H1 (cell line): ENCODE measurements around the gene RPTOR. TPM values are rescaled to one million over a fixed set of nuclear protein-coding genes. Genes with fewer than 3 reads are reported as not detected.

Experiments
- CTCF ChIA-PET: fragments of 300-600 bp; sonication (Branson Sonifier 250); formaldehyde crosslinking; loops from one replicate; lab custom pipeline; 2021; ENCODE audit not compliant: partially characterized antibody; lab: Charles Lee
- POLR2A ChIA-PET: fragments of 300-600 bp; sonication (Branson Sonifier 250); formaldehyde crosslinking; loops from one replicate; lab custom pipeline; 2021; ENCODE audit warnings: inconsistent platforms; ENCODE audit not compliant: partially characterized antibody; lab: Charles Lee
- DNase-seq, 2 experiments: peaks; one replicate each; pipeline versions ENCODE4 v3.0.0 to v3.0.0-alpha.2; 2010 to 2022; ENCODE audit warnings: low spot score in 2 of 2, low read depth in 1 of 2, mixed read lengths in 1 of 2
- FAIRE-seq: peaks from 2 replicates; lab custom pipeline; 2011; peaks lifted over from hg19 to GRCh38; lab: Jason Lieb, UNC
- H2AFZ ChIP-seq: 2 replicates; pipeline ENCODE4 v1.8.1; 2012; ENCODE audit warnings: low read length, inconsistent platforms
- H2AK5ac ChIP-seq: 2 replicates; pipeline ENCODE4 v1.6.1; 2013; ENCODE audit warnings: low read depth, low read length
- H2BK120ac ChIP-seq: replicated peaks from 2 replicates; pipeline ENCODE3; 2013; ENCODE audit warnings: low read depth, low read length, inconsistent platforms
- H2BK12ac ChIP-seq: 2 replicates; pipeline ENCODE4 v1.6.1; 2013; ENCODE audit warnings: low read depth, low read length
- H2BK15ac ChIP-seq: 2 replicates; pipeline ENCODE4 v1.6.1; 2013; ENCODE audit warnings: low read length
- H2BK20ac ChIP-seq: 2 replicates; pipeline ENCODE4 v1.6.1; 2013; ENCODE audit warnings: low read length
- H2BK5ac ChIP-seq: 2 replicates; pipeline ENCODE4 v1.6.1; 2013; ENCODE audit warnings: low read depth, low read length
- H3K14ac ChIP-seq: 2 replicates; pipeline ENCODE4 v1.6.1; 2013; ENCODE audit warnings: inconsistent platforms; ENCODE audit not compliant: insufficient read length
- H3K18ac ChIP-seq: 2 replicates; pipeline ENCODE4 v1.6.1; 2013; ENCODE audit warnings: low read length; ENCODE audit errors: extremely low read depth
- H3K23ac ChIP-seq: 2 replicates; pipeline ENCODE4 v1.6.1; 2013; ENCODE audit warnings: inconsistent platforms; ENCODE audit not compliant: insufficient read length
- H3K23me2 ChIP-seq: 2 replicates; pipeline ENCODE4 v1.6.1; 2013; ENCODE audit warnings: low read depth, low read length
- H3K27ac ChIP-seq: 2 replicates; pipeline ENCODE4 v1.6.1; 2011; ENCODE audit warnings: low read depth, low read length, inconsistent platforms
- H3K27me3 ChIP-seq, 4 experiments: replicated peaks in 1 of 4; 1 replicate in 1 of 4; 2 replicates in 3 of 4; pipeline versions ENCODE4 v1.6.1 to v1.8.1; 2011 to 2013; ENCODE audit warnings: low read length in 3 of 4, mild to moderate bottlenecking in 3 of 4, inconsistent platforms in 2 of 4, mixed read lengths in 2 of 4, moderate library complexity in 1 of 4; ENCODE audit not compliant: control insufficient read depth in 3 of 4, insufficient read depth in 3 of 4; ENCODE audit errors: extremely low read depth in 1 of 4
- H3K36me3 ChIP-seq, 4 experiments: 2 replicates each; pipeline versions ENCODE4 v1.6.1 to v1.8.1; 2011 to 2013; ENCODE audit warnings: mild to moderate bottlenecking in 4 of 4, low read length in 3 of 4, moderate library complexity in 2 of 4, control low read depth in 1 of 4, inconsistent platforms in 1 of 4; ENCODE audit not compliant: insufficient read depth in 4 of 4, control insufficient read depth in 2 of 4
- H3K4ac ChIP-seq: replicated peaks from 2 replicates; pipeline ENCODE3; 2013; ENCODE audit warnings: low read length, low read depth, mixed read lengths, inconsistent platforms; ENCODE audit not compliant: insufficient read length
- H3K4me1 ChIP-seq, 4 experiments: replicated peaks in 1 of 4; 1 replicate in 1 of 4; 2 replicates in 3 of 4; pipeline versions ENCODE4 v1.6.1 to v1.8.1; 2011 to 2013; ENCODE audit warnings: low read length in 3 of 4, inconsistent platforms in 2 of 4, mixed read lengths in 1 of 4; ENCODE audit not compliant: insufficient read depth in 4 of 4, control insufficient read depth in 3 of 4
- H3K4me2 ChIP-seq, 2 experiments: 2 replicates each; pipeline versions ENCODE4 v1.6.1 to v1.8.1; 2011 to 2013; ENCODE audit warnings: low read depth in 2 of 2, low read length in 2 of 2, control low read depth in 1 of 2, inconsistent platforms in 1 of 2, mild to moderate bottlenecking in 1 of 2; ENCODE audit not compliant: insufficient read depth in 1 of 2
- H3K4me3 ChIP-seq, 4 experiments: fragments of 200-600, 300-600 bp in 1 of 4; sonication (generic), shearing (Covaris generic), sonication (Bioruptor Twin) in 1 of 4; 2 replicates each; pipeline versions ENCODE4 v1.5.1 to v1.8.1; 2011 to 2016; ENCODE audit warnings: low read length in 4 of 4, low read depth in 3 of 4, control low read depth in 2 of 4, inconsistent platforms in 2 of 4, mild to moderate bottlenecking in 2 of 4, mixed read lengths in 1 of 4, moderate library complexity in 1 of 4; ENCODE audit not compliant: insufficient read depth in 2 of 4; ENCODE audit errors: extremely low read depth in 1 of 4
- H3K56ac ChIP-seq: replicated peaks from 2 replicates; pipeline ENCODE3; 2013; ENCODE audit warnings: low read depth, mild to moderate bottlenecking, mixed read lengths, low read length, inconsistent platforms; ENCODE audit not compliant: insufficient read length
- H3K79me1 ChIP-seq: 2 replicates; pipeline ENCODE4 v1.6.1; 2013; ENCODE audit warnings: low read depth, low read length, control low read depth
- H3K79me2 ChIP-seq, 2 experiments: 2 replicates each; pipeline versions ENCODE4 v1.6.1 to v1.8.1; 2012 to 2013; ENCODE audit warnings: low read length in 2 of 2, mild to moderate bottlenecking in 2 of 2, inconsistent platforms in 1 of 2; ENCODE audit not compliant: insufficient read depth in 2 of 2, control insufficient read depth in 1 of 2
- H3K9ac ChIP-seq, 4 experiments: replicated peaks in 1 of 4; 1 replicate in 1 of 4; 2 replicates in 3 of 4; pipeline versions ENCODE4 v1.6.1 to v1.8.1; 2011 to 2013; ENCODE audit warnings: low read depth in 3 of 4, low read length in 3 of 4, control low read depth in 2 of 4, mild to moderate bottlenecking in 2 of 4, moderate library complexity in 2 of 4, inconsistent platforms in 1 of 4; ENCODE audit errors: extremely low read depth in 1 of 4
- H3K9me3 ChIP-seq, 2 experiments: 2 replicates each; pipeline versions ENCODE4 v1.6.1 to v1.8.1; 2012 to 2013; ENCODE audit warnings: mild to moderate bottlenecking in 2 of 2, moderate library complexity in 2 of 2, control low read depth in 1 of 2, inconsistent platforms in 1 of 2, low read depth in 1 of 2, low read length in 1 of 2, mixed read lengths in 1 of 2; ENCODE audit not compliant: insufficient read depth in 2 of 2
- H4K20me1 ChIP-seq, 2 experiments: replicated peaks in 1 of 2; 2 replicates each; pipeline versions ENCODE3 to v1.8.1; 2011 to 2013; ENCODE audit warnings: inconsistent platforms in 2 of 2, low read length in 2 of 2, mild to moderate bottlenecking in 1 of 2; ENCODE audit not compliant: insufficient read depth in 2 of 2, control insufficient read depth in 1 of 2
- H4K5ac ChIP-seq: 2 replicates; pipeline ENCODE4 v1.6.1; 2013; ENCODE audit warnings: low read length, low read depth, mixed read lengths, inconsistent platforms; ENCODE audit not compliant: insufficient read length
- H4K8ac ChIP-seq: 2 replicates; pipeline ENCODE4 v1.8.0; 2013; ENCODE audit warnings: mild to moderate bottlenecking, moderate library complexity, low read length, inconsistent platforms; ENCODE audit not compliant: insufficient read depth; ENCODE audit errors: extremely low read depth
- H4K91ac ChIP-seq: replicated peaks from 2 replicates; pipeline ENCODE3; 2013; ENCODE audit warnings: low read length, mixed read lengths, inconsistent platforms; ENCODE audit not compliant: insufficient read length
- BACH1 ChIP-seq: IDR thresholded peaks from 2 replicates; pipeline ENCODE4 v1.6.1; 2012; ENCODE audit warnings: low read length, improper control_type of control experiment
- CEBPB ChIP-seq: IDR thresholded peaks from 2 replicates; pipeline ENCODE4 v1.6.1; 2012; ENCODE audit warnings: low read depth, low read length
- CHD2 ChIP-seq: IDR thresholded peaks from 2 replicates; pipeline ENCODE4 v1.6.1; 2012; ENCODE audit warnings: low read length, improper control_type of control experiment
- CREB1 ChIP-seq: IDR thresholded peaks from 2 replicates; pipeline ENCODE4 v1.6.1; 2012; ENCODE audit warnings: inconsistent platforms
- GABPA ChIP-seq: IDR thresholded peaks from 2 replicates; pipeline ENCODE4 v1.6.1; 2011; ENCODE audit warnings: mild to moderate bottlenecking, low read length, moderate library complexity, borderline replicate concordance; ENCODE audit not compliant: insufficient read depth
- HDAC2 ChIP-seq, 2 experiments: fragments of 300-600 bp in 1 of 2; sonication (generic) in 1 of 2; IDR thresholded peaks; 2 replicates each; pipeline ENCODE4 v1.6.1; 2011 to 2012; ENCODE audit warnings: low read depth in 2 of 2, low read length in 2 of 2, mild to moderate bottlenecking in 2 of 2, moderate library complexity in 2 of 2, borderline replicate concordance in 1 of 2, inconsistent platforms in 1 of 2
- JUN ChIP-seq: IDR thresholded peaks from 2 replicates; pipeline ENCODE4 v1.6.1; 2011; ENCODE audit warnings: low read depth, mild to moderate bottlenecking, improper control_type of control experiment, low read length
- KDM1A ChIP-seq: fragments of 200-600, 300-600 bp; sonication (generic); IDR thresholded peaks from 2 replicates; pipeline ENCODE4 v1.7.1; 2016; ENCODE audit warnings: mild to moderate bottlenecking, low read length, borderline replicate concordance
- KDM4A ChIP-seq: IDR thresholded peaks from one replicate; pipeline ENCODE4 v1.7.1; 2012; ENCODE audit warnings: low read depth, mild to moderate bottlenecking, moderate library complexity, low read length, inconsistent platforms; ENCODE audit not compliant: severe bottlenecking
- POLR2AphosphoS5 ChIP-seq: IDR thresholded peaks from 2 replicates; pipeline ENCODE4 v1.6.1; 2011; ENCODE audit warnings: low read depth, low read length
- RXRA ChIP-seq: IDR thresholded peaks from 2 replicates; pipeline ENCODE4 v1.6.1; 2011; ENCODE audit warnings: low read depth, mild to moderate bottlenecking, low read length, moderate library complexity; ENCODE audit not compliant: insufficient read depth
- SAP30 ChIP-seq: fragments of 300-600 bp; sonication (generic); IDR thresholded peaks from 2 replicates; pipeline ENCODE4 v1.7.1; 2012; ENCODE audit warnings: low read length, moderate library complexity, mild to moderate bottlenecking, inconsistent platforms; ENCODE audit not compliant: insufficient read depth, insufficient replicate concordance
- SIN3A ChIP-seq, 2 experiments: IDR thresholded peaks in 1 of 2; conservative IDR thresholded peaks in 1 of 2; 2 replicates each; pipeline ENCODE4 v1.6.1; 2011 to 2012; ENCODE audit warnings: low read length in 2 of 2, improper control_type of control experiment in 1 of 2, low read depth in 1 of 2, mild to moderate bottlenecking in 1 of 2
- SRF ChIP-seq: IDR thresholded peaks from 2 replicates; pipeline ENCODE4 v1.6.1; 2011; ENCODE audit warnings: mild to moderate bottlenecking, low read depth, low read length, moderate library complexity
- TBP ChIP-seq: IDR thresholded peaks from 2 replicates; pipeline ENCODE4 v1.6.1; 2011; ENCODE audit warnings: low read depth, low read length, improper control_type of control experiment
- WGBS, 2 experiments: shearing (Covaris generic) in 1 of 2; methylation state at CpG; one replicate each; pipeline versions ENCODE4 v1.1.6 to v1.1.7; 2013 to 2015; ENCODE audit warnings: low lambda C conversion rate in 2 of 2, mixed read lengths in 2 of 2, inconsistent platforms in 1 of 2, low coverage in 1 of 2, missing lambda C conversion rate in 1 of 2; ENCODE audit not compliant: insufficient replicate concordance in 2 of 2, insufficient coverage in 1 of 2, insufficient read length in 1 of 2; ENCODE audit errors: extremely low coverage in 1 of 2, missing lambda C conversion rate in 1 of 2; 5-methylcytosine and 5-hydroxymethylcytosine counted together
- polyA plus RNA-seq, 7 experiments: library from polyadenylated mRNA; depleted of rRNA in 3 of 7; stranded (reverse) in 5 of 7; unstranded in 2 of 7; fragments of >200 nt in 5 of 7; fragments of 200-250 nt in 2 of 7; gene quantifications; 1 replicate in 5 of 7; 2 replicates in 1 of 7; 4 replicates in 1 of 7; pipeline versions ENCODE4 v1.2.1 to v1.2.3, GENCODE V29; 2011 to 2013; ENCODE audit warnings: missing spikeins in 2 of 7, mixed read lengths in 2 of 7
- total RNA-seq: library from RNA; stranded (reverse); fragmentation: NEBNext Ultra II Directional; extraction: Animal tissue kit (Norgen Biotek cat#: 25700); gene quantifications from 2 replicates; pipeline ENCODE4 v1.2.1, GENCODE V29; 2021

Gene RPTOR
- total and polyA plus RNA-seq, 2 of the 8 experiments (the other 6 are each of a cell fraction or from before 2014, with no cell fraction given) = 6.9 to 28.7 TPM

GRCh38 chr17:80938556-80938955, 393.9 kb downstream of the RPTOR start:
- Histone ChIP-seq H2BK5ac (no peak overlapping the region), H4K5ac (no peak overlapping the region), H3K36me3 (no peaks in the 10 kb centered on the region), H3K56ac (no peak overlapping the region), H3K4me3 (no peak overlapping the region), H4K8ac (no peak overlapping the region), H3K23ac (no peak overlapping the region), H3K4me2 (no peak overlapping the region), H2AK5ac (no peak overlapping the region), H3K9me3 (no peaks in the 10 kb centered on the region), H3K79me1 (no peaks in the 10 kb centered on the region; the same call in 1 of the 2 replicates), H3K4me1 (no peaks in the 10 kb centered on the region; a peak in 1 of 7 replicates), H3K27ac (no peak overlapping the region), H3K14ac (no peak overlapping the region), H2AFZ (no peak overlapping the region), H4K20me1 (peaks cover 0 to 1% of the 10 kb centered on the region in 2 experiments), H3K23me2 (no peaks in the 10 kb centered on the region), H2BK120ac (no peak overlapping the region), H3K4ac (no peak overlapping the region), H2BK20ac (no peak overlapping the region), H3K79me2 (no peaks in the 10 kb centered on the region), H4K91ac (no peak overlapping the region), H3K27me3 (no peaks in the 10 kb centered on the region), H2BK12ac (no peak overlapping the region), H2BK15ac (no peak overlapping the region), H3K9ac (no peak overlapping the region), H3K18ac (no peak overlapping the region)
- POLR2A ChIA-PET = no interaction called here
- DNase-seq (no peak), FAIRE-seq (no peak)
- CTCF ChIA-PET = interaction anchor here (1.1 to 3.0 kb wide), 3 partner anchors 11 to 20 kb away, joined by 3 to 13 read pairs (median 4); no protein-coding TSS in a partner anchor
- WGBS, 2 experiments = 88% methylated on average over 12 of the region's 12 CpGs; no CpG with 5 or more reads in 1 of the 2 experiments
- TF ChIP-seq RXRA = no peak
- TF ChIP-seq BACH1 = no peak
- no peak for TF ChIP-seq SIN3A (conservative IDR thresholded peaks at IDR 0.05 in 1 of 2, IDR thresholded peaks at IDR 0.05 in 1 of 2; ENCODE audit: low read depth in 1 of 2, low read length in 2 of 2)
- no peak for TF ChIP-seq HDAC2 (IDR thresholded peaks at IDR 0.05; ENCODE audit: borderline replicate concordance in 1 of 2, low read depth in 2 of 2, low read length in 2 of 2)
- TF ChIP-seq GABPA = no peak
- TF ChIP-seq TBP = no peak
- no peak for TF ChIP-seq SAP30
- TF ChIP-seq JUN = no peak
- no peak for TF ChIP-seq SRF
- TF ChIP-seq CEBPB = no peak
- TF ChIP-seq POLR2AphosphoS5 = no peak
- no peak for TF ChIP-seq CREB1
- TF ChIP-seq KDM4A = no peak
- no peak for TF ChIP-seq KDM1A
- no peak for TF ChIP-seq CHD2
